Retinal pigment epithelial cell (primary cell): ENCODE results near the gene TNS2.
A peak's percentile ranks its signal among the peaks of the same experiment; 100 is the strongest.
"Not testable (repeated sequence)": the region's sequence is repeated elsewhere in the genome, so short reads cannot be mapped to it uniquely, and the experiment has no call there.

ENCODE experiments used
- DNase-seq: peaks from one replicate; pipeline ENCODE4 v3.0.0-alpha.2; 2010; ENCODE audit warnings: low read depth
- H3K4me3 ChIP-seq: 2 replicates; pipeline ENCODE4 v1.5.1; 2011; ENCODE audit warnings: mild to moderate bottlenecking, low read length, control low read depth, moderate library complexity
- TF ChIP-seq, protein P1 (sequence below): conservative IDR thresholded peaks from 2 replicates; pipeline ENCODE4 v1.5.1; 2011; ENCODE audit warnings: low read depth, low read length, control low read depth, inconsistent platforms

Gene TNS2

DNA sequence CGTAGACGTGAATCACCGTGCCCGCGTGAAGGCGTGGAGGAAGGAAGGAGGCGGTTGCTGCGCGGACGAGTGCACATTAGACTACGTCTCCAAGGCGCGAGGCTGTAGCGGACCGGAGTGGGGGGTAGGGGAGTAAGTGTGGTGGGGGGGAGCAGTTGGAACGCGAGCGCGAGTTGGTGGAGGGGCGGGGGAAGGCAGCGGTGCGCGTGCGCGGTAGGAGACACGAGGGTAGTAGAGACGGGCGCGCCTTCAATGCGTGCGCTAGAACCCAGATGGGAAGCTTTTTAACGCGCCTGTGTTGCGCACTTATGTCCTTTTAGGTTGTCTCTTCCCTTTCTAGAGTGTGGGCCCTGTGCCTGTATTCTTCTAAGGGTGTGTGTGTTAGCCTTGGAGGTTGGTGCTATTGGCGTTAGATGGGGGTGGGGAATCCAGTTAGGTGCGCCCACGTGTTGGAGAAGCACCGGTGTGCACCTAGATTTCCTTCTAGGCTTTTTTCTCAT lies 43.0 kb upstream of the TNS2 start:
- TF ChIP-seq, protein P1, sequence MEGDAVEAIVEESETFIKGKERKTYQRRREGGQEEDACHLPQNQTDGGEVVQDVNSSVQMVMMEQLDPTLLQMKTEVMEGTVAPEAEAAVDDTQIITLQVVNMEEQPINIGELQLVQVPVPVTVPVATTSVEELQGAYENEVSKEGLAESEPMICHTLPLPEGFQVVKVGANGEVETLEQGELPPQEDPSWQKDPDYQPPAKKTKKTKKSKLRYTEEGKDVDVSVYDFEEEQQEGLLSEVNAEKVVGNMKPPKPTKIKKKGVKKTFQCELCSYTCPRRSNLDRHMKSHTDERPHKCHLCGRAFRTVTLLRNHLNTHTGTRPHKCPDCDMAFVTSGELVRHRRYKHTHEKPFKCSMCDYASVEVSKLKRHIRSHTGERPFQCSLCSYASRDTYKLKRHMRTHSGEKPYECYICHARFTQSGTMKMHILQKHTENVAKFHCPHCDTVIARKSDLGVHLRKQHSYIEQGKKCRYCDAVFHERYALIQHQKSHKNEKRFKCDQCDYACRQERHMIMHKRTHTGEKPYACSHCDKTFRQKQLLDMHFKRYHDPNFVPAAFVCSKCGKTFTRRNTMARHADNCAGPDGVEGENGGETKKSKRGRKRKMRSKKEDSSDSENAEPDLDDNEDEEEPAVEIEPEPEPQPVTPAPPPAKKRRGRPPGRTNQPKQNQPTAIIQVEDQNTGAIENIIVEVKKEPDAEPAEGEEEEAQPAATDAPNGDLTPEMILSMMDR = no peak
- H3K4me3 ChIP-seq = peak overlapping the region; percentile 98
- no peak for DNase-seq

- peak overlapping the region; percentile 98 for H3K4me3 ChIP-seq
- no peak for DNase-seq
- TF ChIP-seq, protein P1 = no peak
Measured at GRCh38 chr12:53007343-53007742, 42.5 kb upstream of the TNS2 start.

DNA sequence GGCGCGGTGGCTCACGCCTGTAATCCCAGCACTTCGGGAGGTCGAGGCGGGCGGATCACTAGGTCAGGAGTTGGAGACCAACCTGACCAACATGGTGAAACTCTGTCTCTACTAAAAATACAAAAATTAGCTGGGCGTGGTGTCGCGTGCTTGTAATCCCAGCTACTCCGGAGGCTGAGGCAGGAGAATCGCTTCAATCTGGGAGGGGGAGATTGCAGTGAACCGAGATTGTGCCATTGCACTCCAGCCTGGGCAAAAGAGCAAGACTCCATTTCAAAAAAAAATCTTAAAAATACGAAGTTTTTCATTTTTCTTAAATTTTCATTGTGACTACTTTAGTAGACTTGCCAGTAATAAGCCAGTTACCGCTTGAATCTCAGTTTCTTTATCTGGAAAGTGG lies 41.1 kb upstream of the TNS2 start:
- H3K4me3 ChIP-seq = peak overlapping the region; percentile 98
- DNase-seq = not testable (repeated sequence)

- no peak overlapping the region for H3K4me3 ChIP-seq
- no peak for DNase-seq
- TF ChIP-seq, protein P1 = no peak
Measured at GRCh38 chr12:53010955-53011354, 38.9 kb upstream of the TNS2 start.

- DNase-seq = no peak
- no peak overlapping the region for H3K4me3 ChIP-seq
- TF ChIP-seq, protein P1 = no peak
Measured at GRCh38 chr12:53011889-53012288, 38.0 kb upstream of the TNS2 start.

DNA sequence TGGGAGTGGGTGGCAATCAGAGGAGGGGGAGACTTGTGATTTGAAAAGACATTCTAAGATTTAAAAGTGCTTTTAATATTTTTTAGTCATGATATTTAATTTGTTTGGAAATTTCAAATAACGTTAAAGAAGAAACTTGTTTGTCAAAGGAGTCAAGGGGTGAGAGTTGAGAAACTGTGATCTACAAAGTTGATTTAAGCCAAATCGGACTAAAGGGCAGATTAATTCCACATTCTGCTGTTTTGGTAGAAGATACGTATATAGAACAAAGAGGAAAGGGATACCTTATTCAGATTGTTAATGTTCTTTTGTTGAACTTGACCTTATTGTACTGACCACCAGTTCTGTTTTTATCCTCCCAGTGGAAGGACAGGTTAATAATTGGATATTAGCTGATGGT lies 36.9 kb upstream of the TNS2 start:
- H3K4me3 ChIP-seq = no peak overlapping the region
- no peak for DNase-seq
- TF ChIP-seq, protein P1 = no peak

GRCh38 chr12:53014709-53015108 lies 35.2 kb upstream of the TNS2 start:
- TF ChIP-seq, protein P1 = no peak
- no peak for DNase-seq
- H3K4me3 ChIP-seq = no peak overlapping the region

- no peak overlapping the region for H3K4me3 ChIP-seq
- DNase-seq = no peak
- TF ChIP-seq, protein P1 = no peak
Measured at GRCh38 chr12:53025250-53025649, 24.6 kb upstream of the TNS2 start.

DNA sequence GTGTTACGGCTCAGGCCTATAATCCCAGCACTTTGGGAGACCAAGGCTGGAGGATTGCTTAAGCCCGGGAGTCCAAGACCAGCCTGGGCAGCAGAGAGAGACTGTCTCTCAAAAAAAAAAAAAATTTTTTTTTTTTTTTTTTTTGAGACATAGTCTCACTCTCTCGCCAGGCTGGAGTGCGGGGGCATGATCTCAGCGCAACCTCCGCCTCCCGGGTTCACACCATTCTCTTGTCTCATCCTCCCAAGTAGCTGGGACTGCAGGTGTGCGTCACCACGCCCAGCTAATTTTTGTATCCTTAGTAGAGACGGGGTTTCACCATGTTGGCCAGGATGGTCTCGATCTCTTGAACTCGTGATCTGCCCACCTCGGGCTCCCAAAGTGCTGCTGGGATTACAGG lies 22.9 kb upstream of the TNS2 start:
- not testable (repeated sequence) for H3K4me3 ChIP-seq, DNase-seq
